HK-2 (cell line): Measurements from ENCODE around the gene MEGF9.
"Not testable (repeated sequence)": the region's sequence is repeated elsewhere in the genome, so short reads cannot be mapped to it uniquely, and the experiment has no call there.

Source experiments
- DNase-seq: peaks from one replicate; pipeline ENCODE4 v3.0.0-alpha.2; 2018; ENCODE audit not compliant: unreplicated experiment

Gene MEGF9

DNA sequence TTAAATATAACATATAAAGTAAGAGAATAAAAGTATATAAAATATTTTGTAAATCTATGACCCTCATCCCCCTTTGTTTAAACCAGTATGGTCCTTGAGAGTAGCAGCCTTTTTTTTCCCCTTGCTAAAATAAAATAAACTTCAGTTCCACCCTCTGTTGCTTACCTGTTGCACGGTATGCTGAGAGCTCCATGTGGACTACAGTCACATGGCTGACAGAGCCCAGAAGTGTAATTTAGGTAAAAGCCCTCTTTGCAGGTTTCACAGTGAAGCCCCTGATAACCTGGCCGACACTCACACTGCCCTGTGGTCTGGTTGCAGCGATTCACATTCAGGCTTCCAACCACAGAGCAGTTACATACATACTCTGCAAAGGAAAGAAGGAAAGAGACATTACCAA lies 55.1 kb downstream of the MEGF9 start:
- no peak for DNase-seq

DNA sequence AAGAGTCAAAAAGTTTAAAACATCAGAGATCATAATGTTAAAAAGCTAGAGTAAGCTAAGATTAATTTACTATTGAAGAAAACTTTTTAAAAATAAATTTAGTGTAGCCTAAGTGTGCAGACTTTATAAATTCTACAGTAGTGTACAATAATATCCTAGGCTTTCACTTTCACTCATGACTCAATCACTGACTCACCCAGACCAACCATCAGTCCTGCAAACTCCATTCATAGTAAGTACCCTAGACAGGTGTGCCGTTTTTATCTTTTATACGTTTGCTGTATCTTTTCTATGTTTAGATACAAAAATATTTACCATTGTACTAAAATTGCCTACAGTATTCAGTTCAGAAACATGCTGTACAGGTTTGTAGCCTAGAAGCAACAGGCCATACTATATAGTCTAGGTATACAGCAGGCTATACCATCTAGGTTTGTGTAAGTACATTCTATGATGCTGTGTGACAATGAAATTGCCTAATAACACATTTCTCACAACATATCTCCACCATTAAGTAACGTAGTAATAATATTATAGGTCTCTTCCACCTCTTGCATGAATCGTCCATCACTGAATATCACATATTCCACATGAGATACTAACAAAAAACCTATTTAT lies 59.2 kb downstream of the MEGF9 start:
- no peak for DNase-seq

DNA sequence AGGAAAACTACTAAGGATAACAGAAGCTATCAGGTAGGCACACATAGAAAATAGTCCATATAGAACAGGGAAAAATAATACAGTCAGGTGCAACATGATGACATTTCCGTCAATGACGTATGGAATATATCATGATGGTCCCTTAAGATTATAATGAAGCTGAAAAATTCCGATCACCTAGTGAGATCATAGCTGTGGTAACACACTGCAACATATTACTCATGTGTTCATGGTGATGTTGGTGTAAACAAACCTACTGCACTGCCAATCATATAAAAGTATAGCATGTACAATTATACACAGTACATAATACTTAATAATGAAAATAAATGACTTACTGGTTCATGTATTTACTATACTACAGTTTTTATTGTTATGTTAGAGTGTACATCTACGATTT lies 60.0 kb downstream of the MEGF9 start:
- DNase-seq, result no peak

DNA sequence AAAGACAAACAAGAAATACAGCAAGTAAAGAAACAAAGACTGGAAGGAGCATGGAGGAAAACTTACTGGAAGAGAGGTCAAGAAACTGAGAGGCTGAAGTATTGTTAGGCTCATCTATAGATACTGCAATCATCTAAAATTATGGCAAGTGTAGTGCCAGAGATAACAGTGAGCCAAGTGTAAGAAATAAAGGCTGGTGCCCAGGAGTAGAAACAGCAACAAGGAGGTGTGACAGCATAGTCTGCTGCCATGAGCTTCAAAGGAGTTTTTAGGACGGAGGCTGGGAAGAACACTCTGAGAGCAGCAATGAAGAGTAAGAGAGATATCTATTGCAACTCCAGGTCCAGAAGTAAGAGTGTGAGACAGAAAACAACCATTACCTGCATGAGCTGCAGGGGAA lies 60.5 kb downstream of the MEGF9 start:
- DNase-seq, result no peak

DNA sequence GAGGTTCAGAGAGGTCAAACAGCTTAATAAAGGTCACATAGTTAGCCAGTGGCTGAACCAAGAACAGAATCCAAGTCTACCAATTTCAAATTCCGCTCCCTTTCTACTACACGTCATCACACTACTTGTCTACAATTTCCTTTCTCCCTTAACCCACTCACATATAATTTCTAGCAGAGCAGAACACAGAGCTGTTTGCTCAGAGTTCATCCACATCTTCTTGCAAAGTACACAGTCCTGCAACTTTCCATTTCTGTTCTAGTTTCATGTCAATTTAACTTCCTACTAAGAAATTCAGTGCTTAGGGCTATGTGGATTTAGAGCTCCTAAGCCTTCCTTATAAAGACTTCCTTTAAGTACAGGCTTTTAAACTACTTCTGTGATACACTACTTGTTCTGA lies 61.3 kb downstream of the MEGF9 start:
- no peak for DNase-seq

DNA sequence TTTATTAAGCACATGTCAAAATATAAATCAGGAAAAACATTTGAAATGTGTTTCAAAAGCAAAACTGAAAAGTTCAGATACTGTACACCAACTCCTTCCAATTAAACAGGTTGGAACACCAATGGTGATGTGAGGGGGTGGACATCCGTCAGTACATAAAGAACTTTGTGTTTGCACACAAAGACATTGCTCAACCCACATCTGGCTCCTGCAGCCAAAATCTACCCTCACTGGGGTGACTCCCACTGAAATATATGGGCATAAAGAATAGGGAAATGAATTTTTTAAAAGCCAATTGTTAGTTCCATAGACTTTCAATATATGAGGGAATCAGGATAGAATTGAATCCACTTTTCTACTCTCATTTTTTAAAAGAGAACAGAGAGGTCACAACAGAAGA lies 63.9 kb downstream of the MEGF9 start:
- DNase-seq, result no peak

DNA sequence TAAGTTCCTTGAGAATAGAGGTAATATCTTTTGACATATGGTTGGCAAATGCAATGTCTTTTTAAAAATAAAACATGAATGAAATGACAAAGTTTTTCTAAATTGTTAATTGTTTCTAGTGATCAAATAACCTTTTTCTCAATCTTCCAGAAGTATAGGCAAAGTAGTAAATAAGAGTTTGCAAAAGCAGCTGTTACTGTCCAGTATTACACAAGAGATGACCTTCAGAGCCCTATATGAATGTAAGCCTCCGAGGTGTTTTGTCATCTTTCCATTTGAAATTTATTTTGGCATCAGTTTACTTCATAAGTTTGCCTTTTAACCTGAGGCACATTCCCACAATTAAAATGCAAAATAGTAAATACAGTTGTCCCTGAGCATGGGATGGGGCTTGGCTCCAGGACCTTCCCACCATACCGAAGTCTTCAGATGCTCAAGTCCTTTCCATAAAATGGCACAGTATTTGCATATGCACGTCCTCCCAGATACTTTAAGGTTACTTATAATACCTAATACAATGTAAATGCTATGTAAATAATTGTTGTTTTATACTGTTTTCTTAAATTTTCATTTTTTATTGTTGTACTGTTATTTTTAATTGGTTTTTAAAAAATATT lies 65.6 kb downstream of the MEGF9 start:
- DNase-seq, result no peak

DNA sequence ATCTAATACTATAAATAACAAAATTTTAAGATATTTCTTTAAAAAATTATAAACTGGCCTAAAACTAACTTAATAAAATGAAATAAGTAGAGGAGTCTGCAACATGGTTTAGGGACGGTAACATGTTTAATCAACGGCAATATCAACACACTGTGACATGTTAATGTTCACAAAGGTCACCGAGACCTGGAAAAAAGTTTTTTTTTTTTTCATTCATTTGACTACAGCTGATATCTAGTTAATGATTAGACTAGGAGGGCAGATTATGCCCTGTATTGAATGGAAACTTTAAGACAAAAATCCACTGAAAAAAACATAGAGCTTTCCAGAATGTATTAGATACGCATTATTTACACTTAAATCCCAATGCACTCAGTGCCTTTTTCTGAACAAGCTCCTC lies 67.3 kb downstream of the MEGF9 start:
- no peak for DNase-seq

DNA sequence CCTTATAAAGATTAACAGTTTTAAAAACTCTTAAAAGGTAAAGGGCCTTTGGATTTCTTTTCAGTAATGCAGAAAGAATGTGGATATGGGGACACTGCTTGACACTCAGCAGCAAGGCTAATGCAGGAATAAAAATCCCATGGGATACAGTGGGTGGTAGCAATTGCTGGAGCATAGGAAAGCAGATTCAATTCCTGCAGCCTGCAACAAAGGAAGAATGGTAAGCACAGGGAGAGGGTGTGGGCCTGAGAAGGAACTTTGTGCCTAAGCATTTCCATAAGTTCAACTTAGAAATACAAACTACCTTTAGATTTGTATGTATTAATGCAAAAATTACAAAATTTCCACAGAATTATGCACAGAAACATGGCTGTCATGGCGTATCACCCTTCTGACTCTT lies 68.5 kb downstream of the MEGF9 start:
- DNase-seq, result no peak

DNA sequence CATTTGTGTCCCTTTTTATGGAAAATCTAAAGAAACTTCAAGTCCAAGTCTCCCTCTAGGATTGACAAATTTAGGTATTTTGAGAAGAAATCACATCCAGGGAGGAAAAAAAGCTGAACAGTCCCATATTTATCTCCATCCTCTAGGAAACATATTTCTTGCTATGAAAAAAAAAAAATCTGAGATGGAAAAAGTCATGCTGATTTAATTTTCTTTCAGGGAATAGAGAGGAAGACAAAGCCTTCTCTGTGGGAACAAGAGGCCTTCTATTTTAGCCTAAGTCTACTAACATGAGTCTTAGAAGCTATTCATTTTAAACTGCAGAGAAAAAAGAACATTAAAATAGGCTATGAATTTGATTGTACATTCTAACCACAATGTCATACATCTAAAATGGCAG lies 71.2 kb downstream of the MEGF9 start:
- DNase-seq, result no peak

DNA sequence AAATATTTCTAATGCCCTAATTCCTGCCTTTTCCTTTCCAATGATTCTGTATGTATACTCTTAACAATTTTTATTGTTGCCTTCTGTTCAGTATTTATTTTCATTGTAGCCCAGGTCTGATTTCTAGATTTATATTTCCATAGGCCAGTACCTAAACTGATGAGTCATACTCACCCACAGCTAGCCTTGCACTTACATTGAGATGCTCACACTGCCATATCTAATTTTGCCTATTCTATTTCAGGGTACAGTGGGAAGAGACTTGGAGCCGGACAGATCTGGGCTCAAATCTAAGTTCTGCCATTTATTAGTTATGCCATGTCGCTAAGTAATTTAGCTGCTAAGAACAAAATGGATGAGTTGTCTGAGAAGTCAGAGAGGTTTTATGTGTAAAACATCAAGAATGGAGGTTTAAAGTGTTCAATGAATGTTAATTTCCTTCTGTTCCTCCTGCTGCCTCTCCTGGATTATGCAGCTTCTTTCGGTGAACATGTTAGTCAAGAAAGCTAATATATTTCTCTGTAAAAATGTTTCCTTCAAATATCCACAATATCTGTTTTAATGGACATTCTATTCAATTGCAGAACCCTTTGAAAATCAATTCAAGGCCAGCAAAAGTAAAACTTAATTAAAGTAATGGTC lies 72.0 kb downstream of the MEGF9 start:
- no peak for DNase-seq

DNA sequence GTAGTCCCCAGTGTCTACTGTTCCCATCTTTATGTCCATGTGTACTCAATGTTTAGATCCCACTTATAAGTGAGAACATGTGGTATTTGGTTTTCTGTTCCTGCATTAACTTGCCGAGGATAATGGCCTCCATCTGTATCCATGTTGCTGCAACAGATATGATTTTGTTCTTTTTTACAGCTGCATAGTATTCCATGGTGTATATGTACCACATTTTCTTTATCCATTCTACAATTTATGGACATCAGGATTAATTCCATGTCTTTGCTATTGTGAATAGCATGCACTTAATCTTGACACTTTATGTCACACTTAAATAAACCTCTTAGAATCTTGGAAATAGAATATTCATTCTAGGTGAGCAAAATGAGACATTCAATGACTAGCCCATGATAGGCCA lies 73.4 kb downstream of the MEGF9 start:
- not testable (repeated sequence) for DNase-seq

DNA sequence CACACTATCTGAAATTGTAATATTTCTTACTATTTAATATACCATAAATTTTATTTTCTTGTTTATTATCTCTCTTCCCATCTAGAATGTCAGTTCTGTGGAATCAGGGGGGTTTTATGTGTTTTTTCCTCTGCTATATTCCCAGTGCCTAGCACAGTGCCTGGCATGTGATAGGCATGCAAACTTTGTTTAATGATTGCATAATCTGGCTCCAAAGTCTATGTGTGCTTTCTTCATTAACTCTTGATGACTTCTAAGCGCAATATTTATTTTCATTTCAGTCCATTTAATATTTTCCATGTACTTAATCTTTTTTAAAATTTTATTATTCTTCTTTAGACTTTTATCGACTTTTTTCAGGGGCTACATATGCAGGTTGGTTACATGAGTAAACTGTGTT lies 73.9 kb downstream of the MEGF9 start:
- DNase-seq, result no peak

DNA sequence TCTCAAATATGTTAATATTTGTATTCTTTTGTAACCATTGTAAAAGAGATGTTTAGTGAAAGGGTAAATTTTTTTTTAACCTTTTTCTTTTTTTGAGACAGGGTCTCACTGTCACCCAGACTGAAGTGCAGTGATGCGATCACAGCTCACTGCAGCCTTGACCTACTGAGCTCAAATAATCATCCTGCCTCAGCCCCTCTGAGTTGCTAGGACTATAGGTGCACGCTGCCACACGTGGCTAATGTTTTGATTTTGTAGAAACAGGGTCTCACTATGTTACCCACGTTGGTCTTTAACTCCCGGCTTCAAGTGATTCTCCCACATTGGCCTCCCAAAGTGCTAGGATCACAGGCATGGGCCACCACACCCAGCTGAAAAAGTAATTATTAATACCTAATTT lies 76.4 kb downstream of the MEGF9 start:
- no peak for DNase-seq

DNA sequence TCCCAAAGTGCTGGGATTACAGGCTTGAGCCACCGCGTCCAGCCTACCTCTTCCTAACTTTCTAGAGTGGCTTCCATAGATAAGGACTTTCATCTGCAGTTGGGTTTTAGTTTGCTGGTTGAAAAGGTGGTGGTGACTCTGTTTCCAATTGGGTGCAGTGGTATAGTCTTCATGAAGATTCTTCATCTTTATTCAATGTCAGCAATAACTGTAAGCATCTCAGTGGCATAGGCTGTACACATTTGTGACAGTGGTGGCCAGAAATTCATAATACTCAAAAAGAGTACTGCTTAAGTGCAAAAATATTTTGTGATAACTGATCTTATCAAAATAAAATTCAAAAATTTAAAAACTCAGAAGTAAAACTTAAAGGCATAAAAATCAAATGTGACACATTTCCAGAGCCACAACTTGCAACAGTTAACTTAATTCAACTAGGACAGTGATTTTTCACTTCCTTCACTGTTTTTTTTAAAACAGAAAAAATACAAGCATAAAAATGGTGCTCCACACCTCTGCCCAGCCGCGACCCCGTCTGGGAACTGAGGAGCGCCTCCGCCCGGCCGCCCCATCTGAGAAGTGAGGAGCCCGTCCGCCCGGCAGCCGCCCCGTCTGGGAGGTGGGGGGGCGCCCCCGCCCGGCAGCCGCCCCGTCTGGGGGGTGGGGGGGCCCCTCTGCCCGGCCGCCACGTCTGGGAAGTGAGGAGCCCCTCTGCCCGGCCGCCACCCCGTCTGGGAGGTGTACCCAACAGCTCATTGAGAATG lies 77.9 kb downstream of the MEGF9 start:
- no peak for DNase-seq

DNA sequence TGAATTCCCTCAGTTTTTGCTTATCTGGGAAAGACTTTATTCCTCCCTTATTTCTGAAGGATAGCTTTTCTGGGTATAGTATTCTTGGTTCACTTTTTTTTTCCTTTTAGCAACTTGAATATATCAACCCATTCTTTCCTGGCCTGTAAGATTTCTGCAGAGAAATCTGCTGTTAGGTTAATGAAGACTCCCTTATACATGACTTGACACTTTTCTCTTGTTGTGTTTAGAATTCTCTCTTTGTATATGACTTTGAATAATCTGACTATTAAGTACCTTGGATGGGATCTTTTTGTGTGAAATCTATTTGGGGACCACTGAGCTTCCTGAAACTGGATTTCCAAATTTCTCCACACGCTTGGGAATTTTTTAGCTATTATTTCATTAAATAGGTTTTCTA lies 79.3 kb downstream of the MEGF9 start:
- no peak for DNase-seq

DNA sequence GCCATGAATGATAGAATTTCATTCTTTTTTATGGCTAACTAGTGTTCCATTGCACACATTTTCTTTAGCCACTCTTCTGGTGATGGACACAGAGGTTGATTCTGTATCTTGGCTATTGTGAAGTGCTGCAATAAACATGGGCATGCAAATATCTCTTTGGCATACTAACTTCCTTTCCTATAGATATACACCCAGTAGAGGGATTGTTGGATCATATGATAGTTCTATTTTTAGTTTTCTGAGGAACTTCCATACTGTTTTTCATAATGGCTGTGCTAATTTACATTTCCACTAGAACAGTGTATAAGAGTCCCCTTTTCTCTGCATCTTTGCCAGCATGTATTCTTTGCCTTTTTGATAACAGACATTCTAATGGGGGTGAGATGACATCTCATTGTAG lies 83.9 kb downstream of the MEGF9 start:
- DNase-seq, result no peak

DNA sequence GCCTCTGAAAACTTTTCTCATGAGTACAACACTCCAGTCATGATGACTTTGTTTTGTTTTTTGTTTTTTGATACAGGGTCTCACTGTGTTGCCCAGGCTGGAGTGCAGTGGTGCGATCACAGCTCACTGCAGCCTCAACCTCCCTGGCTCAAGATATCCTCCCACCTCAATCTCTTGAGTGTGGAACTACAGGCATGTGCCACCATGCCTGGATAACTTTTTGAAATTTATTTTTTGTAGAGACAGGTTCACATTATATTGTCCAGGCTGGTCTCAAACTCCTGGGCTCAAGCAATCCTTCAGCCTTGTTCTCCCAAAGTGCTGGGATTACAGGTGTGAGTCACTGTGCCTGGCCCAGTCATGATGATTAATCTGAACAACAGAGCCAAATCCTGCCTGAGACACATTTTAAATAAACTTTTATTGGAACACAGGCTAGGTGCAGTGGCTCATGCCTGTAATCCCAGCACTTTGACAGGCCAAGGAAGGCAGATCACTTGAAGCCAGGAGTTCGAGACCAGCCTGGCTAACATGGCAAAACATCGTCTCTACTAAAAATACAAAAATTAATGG lies 85.3 kb downstream of the MEGF9 start:
- peak; percentile 2 for DNase-seq

DNA sequence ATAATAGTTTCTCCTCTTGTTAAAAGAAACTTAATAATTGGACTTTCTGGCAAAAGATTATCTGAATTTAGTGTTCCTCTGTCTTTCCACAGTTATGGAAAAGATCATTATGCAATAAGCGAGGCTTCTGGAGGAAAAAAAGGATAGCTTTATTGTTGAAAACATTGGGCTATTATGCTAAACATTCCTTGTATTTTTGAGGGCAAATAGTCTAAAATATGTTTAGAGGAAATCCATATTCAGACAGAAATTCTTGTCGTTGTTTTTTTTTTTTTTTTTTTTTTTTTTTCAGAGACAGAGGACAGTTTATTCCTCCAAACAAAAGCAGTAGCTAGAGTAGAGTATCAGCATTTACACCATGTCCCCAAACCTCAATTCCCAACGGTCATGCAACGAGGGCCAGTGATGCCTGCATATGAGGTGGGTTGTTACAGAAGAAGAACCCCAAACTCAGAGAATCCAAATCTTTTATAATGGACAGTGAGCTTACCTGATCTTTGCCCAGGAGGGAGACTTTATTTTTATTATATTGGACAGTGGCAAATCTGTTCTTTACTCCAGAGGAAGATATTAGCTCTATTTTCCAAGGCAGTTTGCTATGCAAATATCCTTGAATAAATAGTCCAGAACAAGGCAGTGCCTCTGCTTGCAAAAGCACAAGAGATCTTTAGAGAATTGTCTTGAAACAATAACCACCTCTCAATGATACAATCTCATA lies 85.9 kb downstream of the MEGF9 start:
- no peak for DNase-seq

DNA sequence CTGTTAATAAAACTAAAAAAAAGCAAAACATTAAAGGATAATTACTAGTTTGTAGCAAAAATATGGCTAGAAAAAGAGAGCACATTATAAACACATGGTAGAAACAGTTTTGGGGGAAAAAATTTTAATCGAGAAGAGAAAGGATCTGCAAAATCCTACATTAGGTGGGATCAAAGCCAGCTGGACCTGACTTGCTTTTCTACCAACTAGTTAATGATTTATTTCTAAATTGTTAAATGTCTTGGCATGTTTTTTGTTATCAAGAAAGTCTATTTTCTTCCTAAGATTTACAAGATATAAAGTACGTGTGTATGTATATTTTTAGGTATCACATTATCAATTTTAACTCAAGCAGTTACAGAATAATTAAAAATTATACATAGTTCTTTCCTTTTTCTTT lies 87.2 kb downstream of the MEGF9 start:
- DNase-seq, result no peak

DNA sequence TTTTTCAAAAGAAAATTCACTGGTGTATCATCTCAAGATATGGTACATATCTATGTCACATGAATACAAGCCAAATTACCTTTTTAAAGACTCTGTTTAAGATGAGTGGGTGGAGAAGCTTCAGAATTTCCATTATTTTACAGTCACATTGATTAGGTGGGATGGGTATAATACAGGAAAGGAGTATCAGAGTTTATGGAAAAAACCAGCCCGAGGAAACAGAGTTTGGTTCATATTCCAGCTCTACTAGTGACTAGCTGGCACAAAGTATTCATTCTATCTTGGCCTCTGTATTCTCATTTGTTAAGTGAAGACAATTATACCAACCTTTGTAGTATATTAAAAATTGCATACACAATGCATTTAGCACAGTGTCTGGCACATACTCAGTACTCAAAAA lies 87.8 kb downstream of the MEGF9 start:
- no peak for DNase-seq

DNA sequence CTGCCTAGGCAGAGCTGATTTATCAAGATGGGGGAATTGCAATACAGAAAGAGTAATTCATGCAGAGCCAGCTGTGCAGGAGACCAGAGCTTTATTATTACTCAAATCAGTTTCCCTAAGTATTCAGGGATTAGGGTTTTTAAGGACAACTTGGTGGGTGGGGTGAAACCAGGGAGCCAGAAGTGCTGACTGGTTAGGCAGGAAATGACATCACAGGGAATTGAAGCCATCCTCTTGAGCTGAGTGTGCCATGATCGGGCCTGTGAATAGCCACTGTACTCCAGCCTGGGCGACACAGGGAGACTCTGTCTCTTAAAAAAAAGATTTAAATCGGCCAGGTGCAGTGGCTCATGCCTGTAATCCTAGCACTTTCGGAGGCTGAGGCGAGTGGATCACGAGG lies 89.0 kb downstream of the MEGF9 start:
- no peak for DNase-seq
